Astrocyte (in vitro differentiated cells and primary cell): ENCODE data around the gene RDH11. TPM values are rescaled to one million over a fixed set of nuclear protein-coding genes. Genes with fewer than 3 reads are reported as not detected.
"Not testable (repeated sequence)": the region's sequence is repeated elsewhere in the genome, so short reads cannot be mapped to it uniquely, and the experiment has no call there.

ENCODE experiments used
- DNase-seq: peaks from one replicate; pipeline ENCODE4 v3.0.0-alpha.2; 2010; ENCODE audit warnings: low read depth
- FAIRE-seq: peaks from 2 replicates; lab custom pipeline; 2011; peaks lifted over from hg19 to GRCh38; lab: Jason Lieb, UNC
- H2AFZ ChIP-seq: 2 replicates; pipeline ENCODE4 v1.6.0; 2012; ENCODE audit warnings: low read depth, low read length, inconsistent platforms
- H3K27ac ChIP-seq: 2 replicates; pipeline ENCODE4 v1.5.1; 2011; ENCODE audit warnings: low read depth, low read length, inconsistent platforms
- H3K27me3 ChIP-seq: 2 replicates; pipeline ENCODE4 v1.6.0; 2011; ENCODE audit warnings: low read length, inconsistent platforms; ENCODE audit not compliant: insufficient read depth
- H3K36me3 ChIP-seq: 2 replicates; pipeline ENCODE4 v1.5.1; 2011; ENCODE audit warnings: low read length, inconsistent platforms; ENCODE audit not compliant: insufficient read depth
- H3K4me1 ChIP-seq: 2 replicates; pipeline ENCODE4 v1.5.1; 2011; ENCODE audit warnings: low read length, inconsistent platforms; ENCODE audit not compliant: insufficient read depth
- H3K4me2 ChIP-seq: 2 replicates; pipeline ENCODE4 v1.6.0; 2012; ENCODE audit warnings: low read length, inconsistent platforms
- H3K4me3 ChIP-seq: 2 replicates; pipeline ENCODE4 v1.5.1; 2011; ENCODE audit warnings: low read depth, mild to moderate bottlenecking, low read length, inconsistent platforms; ENCODE audit not compliant: insufficient read depth
- H3K79me2 ChIP-seq: 2 replicates; pipeline ENCODE4 v1.6.0; 2012; ENCODE audit warnings: mild to moderate bottlenecking, low read length, inconsistent platforms; ENCODE audit not compliant: insufficient read depth
- H3K9ac ChIP-seq: 2 replicates; pipeline ENCODE4 v1.6.0; 2012; ENCODE audit warnings: mild to moderate bottlenecking, low read length, inconsistent platforms
- H3K9me3 ChIP-seq: 2 replicates; pipeline ENCODE4 v1.5.1; 2012; ENCODE audit warnings: low read depth, mild to moderate bottlenecking, low read length, inconsistent platforms; ENCODE audit not compliant: insufficient read depth
- H4K20me1 ChIP-seq: 2 replicates; pipeline ENCODE4 v1.6.0; 2012; ENCODE audit warnings: low read length, inconsistent platforms; ENCODE audit not compliant: insufficient read depth
- H3K27ac Mint-ChIP-seq: one replicate; pipeline ENCODE4 v1.8.0; 2021; ENCODE audit warnings: mild to moderate bottlenecking, mixed read lengths; ENCODE audit not compliant: unreplicated experiment
- H3K27me3 Mint-ChIP-seq: one replicate; pipeline ENCODE4 v1.8.0; 2021; ENCODE audit warnings: low read depth, mixed read lengths; ENCODE audit not compliant: unreplicated experiment
- H3K36me3 Mint-ChIP-seq: one replicate; pipeline ENCODE4 v1.8.0; 2021; ENCODE audit warnings: low read depth, mixed read lengths; ENCODE audit not compliant: unreplicated experiment
- H3K4me1 Mint-ChIP-seq: one replicate; pipeline ENCODE4 v1.8.0; 2021; ENCODE audit warnings: low read depth, mixed read lengths; ENCODE audit not compliant: unreplicated experiment
- H3K4me3 Mint-ChIP-seq: one replicate; pipeline ENCODE4 v1.8.0; 2021; ENCODE audit warnings: mild to moderate bottlenecking, moderate library complexity, mixed read lengths; ENCODE audit not compliant: unreplicated experiment
- H3K9me3 Mint-ChIP-seq: one replicate; pipeline ENCODE4 v1.8.0; 2021; ENCODE audit warnings: mild to moderate bottlenecking, mixed read lengths; ENCODE audit not compliant: unreplicated experiment
- CTCF ChIP-seq: IDR thresholded peaks from 2 replicates; pipeline ENCODE4 v1.5.1; 2011; ENCODE audit warnings: low read depth, mild to moderate bottlenecking, inconsistent platforms, low read length, moderate library complexity; ENCODE audit not compliant: insufficient read depth
- EZH2 ChIP-seq: IDR thresholded peaks from 2 replicates; pipeline ENCODE4 v1.6.1; 2012; ENCODE audit warnings: mild to moderate bottlenecking, low read length, inconsistent platforms; ENCODE audit not compliant: insufficient read depth
- total RNA-seq: library from RNA; stranded (reverse); gene quantifications from 2 replicates; pipeline ENCODE4 v1.2.1, GENCODE V29; 2021

Gene RDH11
- total RNA-seq, 1 donor from 2014 or later, result 96.2 TPM

GRCh38 chr14:67701492-67701891, 5.9 kb upstream of the RDH11 start, which contains the start of gene RDH12:
Gene RDH12, plus strand, starts transcription at chr14:67701886. Its CDS starts 20,757 bp downstream, at chr14:67722643.
- not testable (repeated sequence) for H3K27me3 ChIP-seq, H3K9me3 Mint-ChIP-seq, H3K4me3 ChIP-seq, H3K9ac ChIP-seq, H4K20me1 ChIP-seq, DNase-seq, H3K27me3 Mint-ChIP-seq, H2AFZ ChIP-seq, H3K4me1 ChIP-seq, H3K4me2 ChIP-seq, H3K36me3 Mint-ChIP-seq, H3K4me3 Mint-ChIP-seq, H3K27ac ChIP-seq, H3K36me3 ChIP-seq, H3K4me1 Mint-ChIP-seq, H3K9me3 ChIP-seq, FAIRE-seq, H3K79me2 ChIP-seq
- H3K27ac Mint-ChIP-seq, result peak within 1 kb of the TSS; percentile 58

- H3K36me3 Mint-ChIP-seq, result no peaks in the 10 kb centered on the region
- H3K27me3 ChIP-seq, result no peaks in the 10 kb centered on the region
- H3K27ac ChIP-seq, result no peak overlapping the region
- no peak overlapping the region for H2AFZ ChIP-seq
- no peaks in the 10 kb centered on the region for H3K36me3 ChIP-seq
- H3K4me1 Mint-ChIP-seq, result peaks cover 10% of the 10 kb centered on the region
- no peak for DNase-seq
- peaks cover 22% of the 10 kb centered on the region for H3K79me2 ChIP-seq
- H3K27me3 Mint-ChIP-seq, result no peaks in the 10 kb centered on the region
- peaks cover 8% of the 10 kb centered on the region for H3K4me1 ChIP-seq
- no peak overlapping the region for H3K4me2 ChIP-seq
- H4K20me1 ChIP-seq, result peaks cover 10% of the 10 kb centered on the region
- no peak overlapping the region for H3K27ac Mint-ChIP-seq
- no peak for TF ChIP-seq CTCF
- TF ChIP-seq EZH2, result no peak
- H3K9me3 Mint-ChIP-seq, result no peaks in the 10 kb centered on the region
- no peak overlapping the region for H3K4me3 ChIP-seq
- no peaks in the 10 kb centered on the region for H3K9me3 ChIP-seq
- FAIRE-seq, result no peak
- no peak overlapping the region for H3K4me3 Mint-ChIP-seq
- no peak overlapping the region for H3K9ac ChIP-seq
These were observed 2.6 kb upstream of the RDH11 start for GRCh38 chr14:67698179-67698578.

GRCh38 chr14:67697006-67697405, 1.4 kb upstream of the RDH11 start:
- H3K27ac ChIP-seq, result no peak overlapping the region
- no peak overlapping the region for H3K4me3 Mint-ChIP-seq

More at GRCh38 chr14:67697006-67697405, 1.4 kb upstream of the RDH11 start:
- H3K4me1 ChIP-seq, result peaks cover 13% of the 10 kb centered on the region
- H3K27ac Mint-ChIP-seq, result no peak overlapping the region
- no peak overlapping the region for H2AFZ ChIP-seq
- no peaks in the 10 kb centered on the region for H3K9me3 Mint-ChIP-seq
- no peak overlapping the region for H3K4me3 ChIP-seq
- H3K9ac ChIP-seq, result no peak overlapping the region
- no peak for TF ChIP-seq CTCF
- no peak for TF ChIP-seq EZH2
- peaks cover 33% of the 10 kb centered on the region for H3K79me2 ChIP-seq
- peaks cover 21% of the 10 kb centered on the region for H4K20me1 ChIP-seq
- H3K4me2 ChIP-seq, result no peak overlapping the region
- H3K4me1 Mint-ChIP-seq, result peaks cover 17% of the 10 kb centered on the region
- no peaks in the 10 kb centered on the region for H3K27me3 ChIP-seq
- no peaks in the 10 kb centered on the region for H3K9me3 ChIP-seq
- peaks cover 5% of the 10 kb centered on the region for H3K36me3 ChIP-seq
- no peaks in the 10 kb centered on the region for H3K27me3 Mint-ChIP-seq
- H3K36me3 Mint-ChIP-seq, result no peaks in the 10 kb centered on the region
- FAIRE-seq (no peak), DNase-seq (no peak)
